ENCODE data around the gene SCG3.

- TF ChIP-seq CTCF (conservative IDR thresholded peaks at IDR 0.05; ENCODE audit: low read depth, low read length) (no peak), MXI1 (IDR thresholded peaks at IDR 0.05; ENCODE audit: borderline replicate concordance, low read depth, low read length) (no peak), RFX5 (IDR thresholded peaks at IDR 0.05; ENCODE audit: low read depth, low read length) (no peak), MAZ (IDR thresholded peaks at IDR 0.05; ENCODE audit: borderline replicate concordance, low read depth, low read length) (no peak), POLR2A (IDR thresholded peaks at IDR 0.05; ENCODE audit: low read depth, low read length) (no peak), MAFK (IDR thresholded peaks at IDR 0.05; ENCODE audit: low read depth, low read length) (no peak), RAD21 (IDR thresholded peaks at IDR 0.05; ENCODE audit: low read length) (no peak), CEBPB (IDR thresholded peaks at IDR 0.05; ENCODE audit: low read depth, low read length) (no peak), ELK1 (IDR thresholded peaks at IDR 0.05; ENCODE audit: borderline replicate concordance, low read depth, low read length) (no peak), BHLHE40 (IDR thresholded peaks at IDR 0.05; ENCODE audit: low read depth, low read length) (no peak)
These were observed 8.1 kb upstream of the SCG3 start for GRCh38 chr15:51672913-51673857.
